Gastrocnemius medialis (tissue), 4 donors: ENCODE results near the gene COBL.

Source experiments
- CTCF ChIP-seq, 5 experiments: fragments of 450-650 bp in 3 of 5; fragments of 200-600 bp in 2 of 5; sonication (generic) in 2 of 5; IDR thresholded peaks in 4 of 5; conservative IDR thresholded peaks in 1 of 5; 1 replicate in 4 of 5; 2 replicates in 1 of 5; pipeline ENCODE4 v1.5.1; 2016 to 2019; ENCODE audit warnings: antibody characterized with exemption in 5 of 5, mild to moderate bottlenecking in 3 of 5, moderate library complexity in 3 of 5
- POLR2A ChIP-seq, 2 donors: fragments of 450-650 bp; IDR thresholded peaks; one replicate each; pipeline ENCODE4 v1.6.1; 2017; ENCODE audit warnings: antibody characterized with exemption in 2 of 2, mild to moderate bottlenecking in 2 of 2, moderate library complexity in 2 of 2

- TF ChIP-seq POLR2A (IDR thresholded peaks at IDR 0.05) (no peak), CTCF (IDR thresholded peaks at IDR 0.05 in 4 of 5, conservative IDR thresholded peaks at IDR 0.05 in 1 of 5) (no peak)
Measured at GRCh38 chr7:51279391-51280023, 37.1 kb downstream of the COBL start.
